DOHH2 (cell line): ENCODE results near the gene FXYD4.

Source experiments
- H3F3A ChIP-seq: fragments of 200-600 bp; sonication (generic), shearing (Covaris generic); 2 replicates; pipeline ENCODE4 v1.6.0; 2016; ENCODE audit warnings: antibody characterized with exemption, mild to moderate bottlenecking; ENCODE audit not compliant: control insufficient read depth, insufficient read depth
- H3K27ac ChIP-seq: fragments of 200-600 bp; sonication (generic); 2 replicates; pipeline ENCODE4 v1.5.1; 2014; ENCODE audit warnings: low read depth, mild to moderate bottlenecking, low read length, moderate library complexity
- H3K27me3 ChIP-seq: fragments of 200-600 bp; sonication (generic); 2 replicates; pipeline ENCODE4 v1.6.1; 2014; ENCODE audit warnings: mild to moderate bottlenecking, low read length, mixed read lengths; ENCODE audit not compliant: control insufficient read depth
- H3K36me3 ChIP-seq: fragments of 200-600 bp; sonication (generic); 2 replicates; pipeline ENCODE4 v1.6.1; 2014; ENCODE audit warnings: mild to moderate bottlenecking, low read length, moderate library complexity, mixed read lengths; ENCODE audit not compliant: control insufficient read depth
- H3K4me1 ChIP-seq: fragments of 200-600 bp; sonication (generic); 2 replicates; pipeline ENCODE4 v1.6.1; 2014; ENCODE audit warnings: mild to moderate bottlenecking, low read length, mixed read lengths; ENCODE audit not compliant: control insufficient read depth
- H3K4me2 ChIP-seq: fragments of 200-600 bp; sonication (generic); 2 replicates; pipeline ENCODE4 v1.6.0; 2014; ENCODE audit warnings: mild to moderate bottlenecking, low read length, moderate library complexity
- H3K4me3 ChIP-seq: fragments of 200-600 bp; sonication (generic); 2 replicates; pipeline ENCODE4 v1.5.1; 2014; ENCODE audit warnings: mild to moderate bottlenecking, low read length, mixed read lengths
- H3K79me2 ChIP-seq: fragments of 200-600 bp; sonication (generic); 2 replicates; pipeline ENCODE4 v1.6.1; 2014; ENCODE audit warnings: mild to moderate bottlenecking, low read length, mixed read lengths; ENCODE audit not compliant: control insufficient read depth
- H3K9me2 ChIP-seq: fragments of 200-600 bp; sonication (generic); replicated peaks from 2 replicates; pipeline ENCODE4 v1.6.1; 2014; ENCODE audit warnings: mild to moderate bottlenecking, low read length, mixed read lengths; ENCODE audit not compliant: control insufficient read depth
- H3K9me3 ChIP-seq: fragments of 200-600 bp; sonication (generic); 2 replicates; pipeline ENCODE4 v1.6.1; 2014; ENCODE audit warnings: antibody characterized with exemption, low read length, mixed read lengths; ENCODE audit not compliant: control insufficient read depth, insufficient read depth
- H4K20me1 ChIP-seq: fragments of 200-600 bp; sonication (generic); 2 replicates; pipeline ENCODE4 v1.6.0; 2014; ENCODE audit warnings: low read depth, mild to moderate bottlenecking, antibody characterized with exemption, low read length, moderate library complexity; ENCODE audit not compliant: control insufficient read depth, insufficient read depth
- EZH2phosphoT487 ChIP-seq: fragments of 200-600 bp; sonication (generic); IDR thresholded peaks from 2 replicates; pipeline ENCODE4 v1.6.1; 2017; ENCODE audit warnings: borderline replicate concordance, mild to moderate bottlenecking, antibody characterized with exemption, low read length, moderate library complexity, mixed read lengths
- TF ChIP-seq, protein P1 (sequence below): fragments of 200-600 bp; sonication (generic); IDR thresholded peaks from one replicate; pipeline ENCODE4 v1.5.1; 2014; ENCODE audit warnings: antibody characterized with exemption, mild to moderate bottlenecking, low read depth, low read length; ENCODE audit not compliant: poor library complexity, severe bottlenecking

The FXYD4 gene

DNA sequence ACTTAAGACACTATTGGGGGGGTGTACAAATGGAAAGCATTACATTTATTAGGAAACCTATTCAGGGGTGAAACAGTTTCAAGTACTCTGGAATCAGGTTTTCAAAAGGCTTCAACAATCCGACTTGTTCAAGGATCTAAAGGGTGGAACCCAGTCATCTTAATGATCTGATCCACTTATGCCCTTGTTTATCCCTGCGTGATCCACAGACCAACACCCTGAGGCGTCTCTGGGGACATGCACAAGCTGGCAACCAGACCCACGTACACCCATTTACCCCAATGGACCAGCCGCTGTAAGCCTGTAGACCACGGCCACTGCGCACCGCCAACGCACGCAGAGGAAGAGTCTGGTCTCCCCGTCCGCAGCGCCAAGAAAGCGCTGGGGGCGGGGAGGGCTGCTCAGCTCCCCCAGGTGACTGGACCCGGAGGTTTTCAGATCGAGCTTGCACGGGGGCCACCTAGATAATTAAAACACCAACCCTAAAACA lies 24.2 kb downstream of the FXYD4 start:
- Histone ChIP-seq H3K27ac (peak overlapping the region; percentile 95), H3K36me3 (peaks cover 94% of the 10 kb centered on the region), H3K4me3 (peak overlapping the region; percentile 85), H3K9me3 (no peaks in the 10 kb centered on the region), H4K20me1 (peaks cover 51% of the 10 kb centered on the region), H3K4me1 (peaks cover 58% of the 10 kb centered on the region), H3K79me2 (peaks cover 99% of the 10 kb centered on the region), H3K9me2 (no peaks in the 10 kb centered on the region), H3F3A (peaks cover 67% of the 10 kb centered on the region), H3K27me3 (no peaks in the 10 kb centered on the region), H3K4me2 (peak overlapping the region; percentile 88)
- TF ChIP-seq EZH2phosphoT487: no peak
- TF ChIP-seq, protein P1, sequence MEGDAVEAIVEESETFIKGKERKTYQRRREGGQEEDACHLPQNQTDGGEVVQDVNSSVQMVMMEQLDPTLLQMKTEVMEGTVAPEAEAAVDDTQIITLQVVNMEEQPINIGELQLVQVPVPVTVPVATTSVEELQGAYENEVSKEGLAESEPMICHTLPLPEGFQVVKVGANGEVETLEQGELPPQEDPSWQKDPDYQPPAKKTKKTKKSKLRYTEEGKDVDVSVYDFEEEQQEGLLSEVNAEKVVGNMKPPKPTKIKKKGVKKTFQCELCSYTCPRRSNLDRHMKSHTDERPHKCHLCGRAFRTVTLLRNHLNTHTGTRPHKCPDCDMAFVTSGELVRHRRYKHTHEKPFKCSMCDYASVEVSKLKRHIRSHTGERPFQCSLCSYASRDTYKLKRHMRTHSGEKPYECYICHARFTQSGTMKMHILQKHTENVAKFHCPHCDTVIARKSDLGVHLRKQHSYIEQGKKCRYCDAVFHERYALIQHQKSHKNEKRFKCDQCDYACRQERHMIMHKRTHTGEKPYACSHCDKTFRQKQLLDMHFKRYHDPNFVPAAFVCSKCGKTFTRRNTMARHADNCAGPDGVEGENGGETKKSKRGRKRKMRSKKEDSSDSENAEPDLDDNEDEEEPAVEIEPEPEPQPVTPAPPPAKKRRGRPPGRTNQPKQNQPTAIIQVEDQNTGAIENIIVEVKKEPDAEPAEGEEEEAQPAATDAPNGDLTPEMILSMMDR: no peak

DNA sequence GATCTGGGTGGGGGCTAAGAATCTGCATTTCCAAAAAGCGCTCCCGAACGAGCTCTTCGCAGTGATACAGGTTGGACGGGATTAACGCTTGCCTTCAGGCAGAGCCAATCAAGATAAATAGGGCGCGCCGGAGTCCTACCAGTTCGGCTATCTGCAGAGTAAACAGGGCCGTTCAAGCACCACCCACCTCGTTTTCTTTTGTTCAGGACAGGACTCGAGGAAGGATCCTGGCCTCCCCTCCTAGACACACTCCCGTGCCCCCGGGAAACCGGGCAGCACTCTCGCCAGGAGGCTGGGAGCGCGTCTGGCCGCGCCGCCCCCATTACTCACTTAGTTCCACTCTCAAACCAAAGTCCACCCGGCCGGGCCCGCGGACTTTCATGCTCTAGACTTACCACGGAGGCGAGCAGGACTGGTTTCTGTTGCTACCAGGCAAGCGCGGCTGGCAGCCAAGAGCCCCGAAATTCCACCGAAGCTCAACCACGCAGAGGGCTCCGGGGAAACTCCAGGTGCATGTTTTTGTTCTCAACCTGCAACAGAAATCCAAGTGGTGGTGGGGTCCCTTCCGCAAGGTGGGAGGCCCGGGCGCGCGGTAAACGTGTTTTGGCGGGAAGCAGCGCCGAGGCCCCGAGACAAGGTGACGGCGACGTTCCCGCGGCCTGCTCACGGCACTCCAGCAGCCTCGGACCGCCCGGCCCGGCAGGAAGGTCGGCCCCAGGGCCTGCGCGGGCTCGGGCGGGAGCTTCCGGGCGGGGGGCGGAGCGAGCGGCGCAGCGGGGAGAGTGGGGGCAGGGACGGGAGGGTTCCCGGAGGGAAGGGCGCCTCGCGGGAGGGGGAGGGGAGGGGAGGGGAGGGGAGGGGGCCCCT lies 24.9 kb downstream of the FXYD4 start:
- H3K36me3 ChIP-seq: peaks cover 92% of the 10 kb centered on the region
- H4K20me1 ChIP-seq: peaks cover 51% of the 10 kb centered on the region
- H3K4me1 ChIP-seq: peaks cover 65% of the 10 kb centered on the region
- no peaks in the 10 kb centered on the region for H3K9me2 ChIP-seq
- peaks cover 69% of the 10 kb centered on the region for H3F3A ChIP-seq
- no peaks in the 10 kb centered on the region for H3K9me3 ChIP-seq
- TF ChIP-seq, protein P1: no peak
- no peak for TF ChIP-seq EZH2phosphoT487
- H3K79me2 ChIP-seq: peaks cover 99% of the 10 kb centered on the region
- peak overlapping the region; percentile 95 for H3K27ac ChIP-seq
- peak overlapping the region; percentile 88 for H3K4me2 ChIP-seq
- H3K27me3 ChIP-seq: no peaks in the 10 kb centered on the region
- peak overlapping the region; percentile 85 for H3K4me3 ChIP-seq

DNA sequence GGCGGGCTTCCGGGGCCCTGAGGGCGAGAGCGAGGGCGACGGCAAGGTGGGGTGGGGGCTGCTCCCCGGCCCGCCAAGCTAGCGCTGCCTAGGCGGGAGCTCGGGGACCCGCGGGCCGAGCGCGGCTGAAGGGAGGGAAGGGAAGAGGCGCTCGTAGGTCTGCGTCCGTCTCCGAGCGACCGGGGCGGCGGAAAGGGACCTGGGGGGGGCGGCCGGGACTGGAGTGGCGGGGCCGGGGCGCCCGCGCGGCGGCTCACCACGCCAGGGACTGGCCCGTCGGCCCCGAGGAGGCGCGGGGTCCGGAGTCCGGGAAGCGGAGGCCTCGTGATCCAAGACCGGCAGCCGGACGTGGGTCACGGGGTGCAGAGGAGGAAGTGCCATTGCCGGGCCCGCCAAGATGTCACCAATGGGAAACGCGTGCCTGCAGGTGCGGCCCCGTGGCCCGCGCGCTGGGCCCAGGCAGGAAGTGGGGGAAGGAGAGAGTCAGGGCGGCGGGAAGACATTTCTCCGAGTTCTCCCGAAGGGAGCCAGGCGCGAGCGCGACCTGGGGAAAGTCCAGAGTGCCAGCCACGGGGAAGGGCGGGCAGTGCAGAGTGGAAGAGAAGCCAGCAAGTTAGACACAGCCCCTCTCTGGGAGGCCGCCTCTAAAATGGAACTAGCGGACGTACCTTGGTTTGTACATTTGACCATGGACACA lies 25.6 kb downstream of the FXYD4 start:
- Histone ChIP-seq H3K4me3 (peak overlapping the region; percentile 85), H3F3A (peaks cover 72% of the 10 kb centered on the region), H3K27me3 (no peaks in the 10 kb centered on the region), H3K4me2 (peak overlapping the region; percentile 88), H3K4me1 (peaks cover 73% of the 10 kb centered on the region), H4K20me1 (peaks cover 56% of the 10 kb centered on the region), H3K36me3 (peaks cover 92% of the 10 kb centered on the region), H3K9me3 (no peaks in the 10 kb centered on the region), H3K27ac (peak overlapping the region; percentile 95), H3K79me2 (peaks cover 99% of the 10 kb centered on the region), H3K9me2 (no peaks in the 10 kb centered on the region)
- TF ChIP-seq EZH2phosphoT487: no peak
- TF ChIP-seq, protein P1: no peak
